NCI-H524 (cell line): ENCODE measurements around the gene ZFHX3.

ENCODE experiments used
- DNase-seq, 2 experiments: peaks; one replicate each; lab custom pipeline; 2025; lab: John Stamatoyannopoulos, UW

The ZFHX3 gene

DNA sequence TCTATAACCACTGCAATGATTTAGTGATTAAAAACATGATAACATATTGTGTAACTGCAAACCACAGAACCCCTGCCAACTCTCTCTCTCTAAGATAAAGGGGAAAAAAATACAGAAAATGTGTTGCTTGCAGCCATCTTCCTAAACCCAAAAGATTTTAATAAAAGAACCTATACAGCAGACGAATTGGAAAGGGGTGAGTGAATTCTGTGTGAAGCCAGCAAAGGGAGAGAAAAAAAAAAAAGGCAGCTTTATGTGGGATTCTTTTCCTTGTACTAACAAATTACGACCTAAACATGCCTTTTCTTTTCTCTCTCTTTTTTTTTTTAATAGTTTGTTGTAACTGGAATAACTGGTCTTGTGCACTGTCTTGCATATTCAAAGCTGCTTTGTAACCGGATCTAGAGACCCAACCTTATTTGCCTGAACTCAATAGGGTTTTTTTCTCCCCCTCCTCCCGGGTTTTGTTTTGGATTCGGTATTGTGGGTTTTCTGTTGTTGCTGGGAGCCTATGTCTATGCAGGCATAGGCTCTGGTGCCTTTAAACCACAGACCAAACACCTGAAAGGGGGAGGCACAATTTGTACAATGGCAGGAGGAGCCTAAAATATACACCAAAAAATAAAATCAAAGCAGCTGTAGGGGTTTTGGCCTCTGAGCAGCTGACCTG, 7.0 kb upstream of the ZFHX3 start:
- peak in 1 of 2 experiments; percentile 25 for DNase-seq

DNA sequence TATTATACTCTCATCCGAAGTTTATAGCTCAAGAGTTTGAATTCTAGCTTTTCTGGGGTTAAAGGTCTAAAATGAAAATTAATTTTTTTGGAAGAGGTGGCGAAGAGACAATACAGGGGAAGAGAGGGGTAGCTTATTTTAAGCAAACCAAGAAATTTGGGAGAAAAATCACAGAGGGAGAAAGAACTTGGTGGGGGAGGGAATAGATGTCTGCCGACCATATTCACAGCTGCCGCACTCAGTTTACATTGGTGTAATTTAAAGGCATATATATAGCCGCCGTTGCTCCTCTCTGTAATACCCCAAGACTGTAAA, 6.5 kb upstream of the ZFHX3 start:
- no peak for DNase-seq

DNA sequence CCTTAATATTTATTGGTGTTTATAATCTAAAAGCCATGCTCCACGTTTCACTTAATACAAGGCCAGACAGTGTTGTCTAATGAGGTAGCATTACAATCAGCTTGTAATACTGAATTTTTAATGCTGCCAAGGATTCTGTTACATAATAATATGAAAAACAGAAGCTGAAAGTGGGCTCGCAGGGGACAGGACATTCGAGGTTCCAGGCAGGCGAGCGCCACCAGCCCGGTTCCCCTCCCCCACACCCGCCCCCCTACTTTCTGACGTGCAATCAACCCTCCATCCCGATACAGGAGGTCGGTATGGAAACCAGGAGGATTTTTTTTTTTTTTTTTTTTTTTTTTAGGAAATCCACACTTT, 6.2 kb upstream of the ZFHX3 start:
- DNase-seq: no peak

DNA sequence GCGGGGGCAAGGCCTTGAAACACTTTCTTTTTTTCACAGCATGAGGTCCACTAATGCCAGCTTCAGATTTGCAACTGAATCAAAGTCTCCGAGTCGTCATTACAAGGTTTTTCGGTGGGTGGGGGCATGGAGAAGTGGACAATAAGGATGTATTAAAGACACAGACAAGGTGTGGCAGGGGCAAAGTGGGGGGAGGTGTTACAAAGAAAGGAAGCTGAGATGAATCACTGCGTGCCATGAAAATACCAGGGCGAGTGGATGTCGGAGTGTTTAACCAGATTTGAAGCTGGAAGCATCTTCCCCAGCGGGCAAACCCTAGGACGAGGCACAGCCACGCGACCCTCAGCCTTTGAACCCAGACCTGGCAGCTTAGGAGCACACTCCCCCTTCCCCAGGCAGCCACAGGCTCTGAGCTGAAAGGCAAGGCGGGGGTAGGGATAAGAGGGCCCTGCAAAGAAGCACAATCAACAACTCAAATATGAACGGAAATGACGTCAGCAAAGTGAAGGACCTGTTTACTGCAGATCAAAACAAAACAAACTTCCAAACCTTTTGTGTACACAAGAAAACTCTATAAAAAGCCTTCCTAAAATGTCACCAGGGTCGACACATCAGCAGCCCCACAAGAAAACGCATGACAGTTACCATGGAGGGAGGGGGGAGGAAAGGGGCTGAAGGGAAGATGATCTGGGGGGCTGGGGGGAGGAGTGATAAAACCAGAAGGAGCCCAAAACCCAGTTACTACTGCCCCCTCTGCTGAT, 5.6 kb upstream of the ZFHX3 start:
- peak in 1 of 2 experiments; percentile 54 for DNase-seq

DNA sequence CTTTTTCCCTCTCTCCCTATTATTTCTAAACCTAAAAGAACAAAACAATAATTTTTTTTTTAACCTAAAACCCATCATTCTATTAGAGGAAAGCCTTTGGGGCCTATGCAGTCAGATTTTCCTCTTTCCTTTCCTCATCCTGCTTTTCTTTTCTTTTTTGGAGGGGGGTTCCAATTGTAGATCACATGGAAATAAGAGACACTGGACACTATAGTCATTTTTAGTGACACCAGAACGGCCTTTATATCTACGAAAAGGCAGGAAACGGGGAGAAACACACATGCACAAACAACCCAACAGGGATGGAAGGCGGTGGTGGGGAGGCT, 5.1 kb upstream of the ZFHX3 start:
- no peak for DNase-seq

DNA sequence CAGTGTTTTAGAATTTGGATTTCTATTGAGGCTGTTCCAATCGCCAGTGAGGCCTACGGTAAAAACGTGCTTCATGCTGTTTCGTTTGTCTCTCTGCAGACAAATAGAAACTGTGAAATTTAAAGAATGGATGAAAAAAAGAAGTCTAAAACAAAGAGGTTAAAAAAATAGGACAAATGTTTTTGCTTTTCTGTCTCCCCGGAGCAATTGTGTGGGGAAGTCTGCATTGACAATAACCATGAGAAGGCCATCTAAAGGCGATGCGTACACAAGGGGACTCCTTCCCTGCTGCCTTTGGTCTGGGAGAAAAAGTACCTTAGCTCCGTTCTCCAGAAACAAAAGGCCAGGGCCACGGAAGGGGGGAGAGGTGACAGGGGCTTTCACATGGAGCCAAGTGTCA, 4.6 kb upstream of the ZFHX3 start:
- DNase-seq: no peak

DNA sequence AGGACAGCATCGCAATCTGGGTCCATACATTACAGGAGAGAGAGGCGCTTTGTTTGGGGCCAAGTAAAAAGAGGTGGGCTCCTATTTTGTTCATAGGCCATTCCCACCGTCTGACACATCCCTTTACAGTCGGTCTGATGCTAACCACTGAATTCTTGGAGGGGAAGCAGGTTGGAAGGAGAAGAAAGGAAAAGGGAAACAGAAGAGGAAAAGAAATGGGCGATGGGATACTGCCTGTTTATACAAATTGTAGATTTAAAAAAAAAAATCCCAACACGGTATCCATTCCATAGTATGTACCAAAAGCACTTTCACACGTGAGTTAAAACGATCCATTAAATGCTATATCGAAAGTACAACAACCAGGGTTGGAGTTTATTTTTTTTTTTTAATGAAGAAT, 4.0 kb upstream of the ZFHX3 start:
- DNase-seq: no peak

DNA sequence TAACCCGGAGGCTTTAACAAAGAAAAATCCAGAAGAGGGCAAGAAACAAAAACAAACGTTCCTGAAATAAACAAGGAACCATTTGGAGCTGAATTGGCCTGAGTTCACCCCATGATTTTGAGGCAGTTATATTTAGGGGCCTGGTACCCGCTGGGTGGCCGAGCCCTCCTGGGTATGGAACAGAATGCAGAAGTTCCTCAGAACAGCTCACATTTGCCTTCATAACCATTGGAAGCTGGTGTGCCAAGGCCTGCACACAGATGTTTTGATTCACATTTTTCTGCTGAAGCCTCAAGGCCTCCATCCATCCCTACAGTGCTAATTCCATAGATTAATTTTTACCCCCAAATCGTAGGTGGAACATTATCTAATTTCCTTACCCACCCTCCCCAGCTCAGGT, 3.3 kb upstream of the ZFHX3 start:
- no peak for DNase-seq

DNA sequence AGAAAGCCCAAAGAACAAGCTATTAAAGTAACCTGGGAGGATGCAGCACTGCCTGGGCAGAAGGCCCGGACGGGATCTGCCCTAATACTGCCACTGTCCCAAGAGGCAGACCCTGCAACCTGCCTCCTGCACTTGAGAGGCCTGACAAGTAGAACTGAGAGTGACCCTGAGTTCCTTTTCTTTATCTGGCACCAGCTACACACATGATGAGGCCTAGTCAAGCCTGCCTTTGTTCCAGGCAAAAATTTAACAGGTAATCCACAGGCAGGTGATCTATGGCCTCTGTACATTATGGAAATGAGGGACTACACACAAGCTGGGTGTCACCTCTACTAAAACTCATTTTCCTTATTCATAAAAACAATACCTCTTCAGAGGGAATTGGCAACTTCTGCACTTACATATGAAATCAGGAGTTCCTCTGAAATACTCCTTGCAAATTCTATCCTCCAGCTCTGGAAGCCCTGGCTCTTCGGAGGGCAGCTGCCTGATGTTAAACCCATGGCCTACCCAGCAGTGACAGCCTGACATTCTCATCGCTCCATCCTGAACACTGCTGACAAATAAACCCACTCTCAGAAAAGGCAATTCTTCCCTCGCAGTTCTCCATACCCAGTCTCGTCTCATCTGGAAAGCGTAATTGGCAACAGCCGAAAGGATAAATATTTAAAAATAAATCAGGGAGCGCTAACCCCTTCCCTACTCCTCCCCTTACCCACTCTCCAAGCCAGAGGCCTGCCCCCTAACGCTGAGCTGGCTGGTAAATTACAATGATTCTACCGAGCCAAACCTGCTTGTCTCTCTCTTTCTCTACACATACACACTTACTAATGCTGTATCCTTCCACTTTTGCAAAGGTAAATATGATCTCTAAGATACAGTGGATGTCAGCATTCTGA, 2.5 kb upstream of the ZFHX3 start:
- DNase-seq: peak in 1 of 2 experiments; percentile 41

DNA sequence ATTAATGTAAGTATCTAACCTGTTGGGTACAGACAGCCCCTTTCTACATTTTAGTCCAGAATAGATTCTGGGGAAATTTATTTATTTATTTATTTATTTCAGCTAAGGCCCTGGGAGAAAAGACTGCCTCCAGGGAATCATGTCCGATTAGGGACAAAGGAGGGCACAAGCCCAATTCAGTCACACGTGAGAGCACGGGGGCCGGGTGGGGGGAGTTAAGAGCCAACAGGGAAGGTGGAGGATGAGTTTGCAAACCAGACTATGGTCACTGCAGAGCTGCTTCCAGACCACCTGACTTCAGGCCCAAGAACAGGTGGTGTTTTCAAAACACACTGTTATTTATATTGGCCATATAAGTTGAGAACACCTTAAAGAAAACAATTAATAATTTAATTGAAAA, 1.6 kb upstream of the ZFHX3 start:
- DNase-seq: no peak

DNA sequence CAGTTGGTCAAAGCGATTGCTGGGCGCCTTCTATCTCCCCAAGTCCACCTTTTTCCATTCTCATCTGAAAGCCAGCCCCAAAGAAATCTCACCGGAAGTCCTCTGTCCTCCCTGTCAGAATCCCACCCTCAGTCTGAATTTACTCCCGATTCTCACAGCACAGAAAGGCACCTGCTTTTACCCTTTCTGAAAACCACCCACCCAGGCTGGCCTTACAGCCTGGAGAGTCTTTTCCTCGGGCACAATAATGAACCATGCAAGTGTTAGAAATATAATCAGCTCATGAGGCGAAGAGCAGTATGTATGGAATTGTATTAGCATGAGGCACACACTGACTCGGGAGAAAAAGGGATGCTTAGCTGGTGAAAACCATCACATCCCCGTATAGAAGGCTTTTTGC, 1.2 kb upstream of the ZFHX3 start:
- DNase-seq: no peak

DNA sequence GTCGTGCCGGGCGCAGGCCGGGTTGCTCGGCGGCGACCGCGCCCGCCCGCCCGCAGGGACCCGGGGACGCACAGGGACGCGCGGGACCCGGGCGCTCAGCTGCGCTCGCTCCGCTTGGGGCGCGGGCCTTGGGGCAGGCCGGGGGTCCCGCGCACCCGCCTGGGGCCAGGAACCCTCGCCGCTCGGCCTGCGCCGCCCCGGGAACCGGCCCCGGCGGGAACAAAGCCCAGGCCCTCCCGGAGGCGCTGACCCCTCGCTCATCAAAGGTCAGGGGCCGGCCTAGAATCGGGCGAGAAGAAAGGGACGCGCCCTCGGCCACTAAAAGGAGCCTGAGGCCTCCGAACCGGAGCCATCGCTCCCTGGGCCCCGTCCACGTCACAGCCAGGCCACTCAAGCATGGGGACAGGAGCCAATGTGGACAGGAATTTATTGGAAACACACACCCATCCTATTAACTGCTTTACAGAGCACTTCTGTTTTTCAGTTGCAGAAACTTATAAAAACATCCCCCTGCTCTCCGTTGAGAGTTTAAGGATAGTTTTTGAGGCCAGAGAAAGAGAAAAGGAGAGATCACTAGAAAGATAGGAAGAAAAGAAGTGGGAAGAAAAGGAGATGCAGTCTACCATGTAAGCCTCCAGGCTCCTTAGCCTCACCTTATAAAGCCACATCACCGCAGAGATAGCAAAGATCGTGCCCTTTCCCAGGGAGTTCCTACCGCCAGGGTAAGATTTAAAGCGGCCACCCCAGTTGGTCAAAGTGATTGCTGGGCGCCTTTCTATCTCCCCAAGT, 558 bp upstream of the ZFHX3 start:
- DNase-seq: no peak

DNA sequence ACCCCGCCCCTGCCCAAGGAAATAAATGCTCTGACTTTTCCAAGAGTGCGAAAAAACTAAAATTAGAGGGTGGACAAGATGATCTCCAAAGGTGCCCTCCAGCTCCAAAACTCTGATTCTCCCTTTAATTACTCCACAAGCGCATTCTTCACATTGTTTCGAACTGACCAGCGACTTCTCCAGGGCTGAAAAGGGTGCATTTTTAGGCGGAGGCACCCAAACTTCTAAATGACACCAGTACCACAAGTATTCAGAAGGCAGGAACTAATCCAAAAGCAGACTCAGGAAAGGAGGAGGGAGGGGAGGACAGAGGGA, 750 bp downstream of the ZFHX3 start:
- DNase-seq: no peak

DNA sequence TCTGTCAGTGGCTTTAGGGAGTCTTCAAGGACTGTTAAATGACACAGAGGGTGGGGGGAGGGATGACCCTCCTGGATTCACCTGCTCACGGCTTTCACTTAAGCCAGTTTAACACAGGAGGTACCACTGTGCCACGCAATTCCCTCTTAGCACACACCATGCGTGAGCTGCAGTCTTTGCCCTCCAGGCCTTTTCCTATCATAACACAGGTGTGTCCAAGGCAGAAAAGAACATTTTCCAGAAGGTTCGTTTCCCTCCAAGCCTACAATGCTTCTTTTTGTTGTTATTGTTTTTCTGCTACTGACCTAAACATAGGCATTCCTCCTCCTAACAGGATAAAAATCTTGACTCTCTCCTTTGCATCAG, 1.1 kb downstream of the ZFHX3 start:
- DNase-seq: peak; percentile 88 to 93

DNA sequence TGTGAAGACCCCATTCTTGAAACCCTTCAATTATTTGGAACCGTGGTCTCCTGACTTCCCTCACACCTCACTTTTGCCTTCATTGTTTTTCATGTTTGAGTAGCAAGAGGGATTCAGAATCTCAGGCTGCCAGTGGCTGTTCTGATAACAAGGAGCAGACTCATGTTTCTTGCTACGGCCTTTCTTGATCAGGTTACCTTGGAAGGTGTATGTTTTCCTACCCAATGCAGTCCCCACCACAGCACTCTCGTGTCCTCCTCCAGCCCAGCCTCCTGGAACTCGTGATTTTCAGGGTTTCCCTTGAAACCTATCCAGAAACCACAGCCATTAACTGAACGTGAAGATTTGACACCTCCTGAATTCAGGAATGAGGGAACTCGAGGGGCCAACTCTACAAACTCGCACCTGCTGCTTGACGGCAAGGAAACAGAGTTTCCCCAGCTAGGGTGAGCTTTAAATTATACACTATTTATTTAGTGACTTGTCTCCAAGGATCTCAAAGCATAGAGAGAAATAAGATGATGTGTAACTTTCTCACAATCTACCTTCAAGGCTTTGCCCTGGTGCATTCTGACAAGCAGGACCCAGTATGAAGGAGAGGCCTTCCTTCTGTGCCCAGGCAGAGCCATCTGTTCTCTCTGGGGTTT, 1.6 kb downstream of the ZFHX3 start:
- DNase-seq: peak; percentile 46 to 56

DNA sequence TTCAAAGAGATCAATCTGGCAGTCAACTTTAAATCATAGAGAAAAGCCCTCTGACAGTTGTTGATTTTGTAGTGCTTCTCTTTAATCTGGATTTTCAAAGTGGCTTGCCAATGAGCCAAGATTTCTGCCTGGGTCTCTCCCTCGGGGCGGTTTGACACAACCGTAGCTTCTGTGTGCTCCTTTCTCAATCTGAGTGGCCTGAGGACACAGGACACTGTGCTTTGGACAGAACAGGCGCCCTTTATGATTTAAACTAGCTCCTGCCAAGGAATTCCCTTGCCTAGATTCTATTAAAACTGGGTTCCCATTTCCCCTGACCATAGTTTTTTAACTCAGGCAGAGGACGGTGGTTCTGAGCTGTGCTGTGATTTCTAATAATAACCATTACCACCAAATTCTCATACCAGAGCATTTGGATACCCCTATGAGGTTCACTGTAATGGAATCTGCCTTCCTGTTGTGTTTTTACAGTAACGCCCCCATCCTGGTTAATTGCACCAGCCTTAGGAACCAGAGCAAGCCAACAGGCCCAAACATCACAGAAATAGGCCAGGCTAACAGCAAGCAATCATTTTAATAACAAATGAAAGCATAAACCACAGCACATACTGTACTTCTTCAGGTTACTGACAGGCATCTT, 4.0 kb downstream of the ZFHX3 start:
- DNase-seq: peak in 1 of 2 experiments; percentile 69

DNA sequence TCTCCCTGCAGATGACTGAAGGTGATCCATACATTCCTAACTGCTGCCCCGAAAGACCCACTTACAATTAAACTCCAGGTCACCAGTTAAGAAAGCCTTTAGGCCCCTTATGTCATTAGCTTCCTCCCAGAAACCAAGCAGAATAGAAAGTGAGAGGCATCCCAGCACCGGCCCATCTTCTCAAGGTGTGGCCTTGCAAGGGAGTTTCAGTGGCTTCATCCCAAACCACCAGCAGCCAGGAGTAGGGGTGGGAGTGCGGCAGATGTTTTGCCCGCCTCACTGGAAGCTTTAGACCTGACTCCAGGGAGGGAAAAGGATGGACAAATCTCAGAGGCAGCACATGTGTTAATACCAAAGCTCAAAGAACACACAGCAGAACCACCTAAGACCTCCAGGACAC, 5.1 kb downstream of the ZFHX3 start:
- DNase-seq: peak in 1 of 2 experiments; percentile 47

DNA sequence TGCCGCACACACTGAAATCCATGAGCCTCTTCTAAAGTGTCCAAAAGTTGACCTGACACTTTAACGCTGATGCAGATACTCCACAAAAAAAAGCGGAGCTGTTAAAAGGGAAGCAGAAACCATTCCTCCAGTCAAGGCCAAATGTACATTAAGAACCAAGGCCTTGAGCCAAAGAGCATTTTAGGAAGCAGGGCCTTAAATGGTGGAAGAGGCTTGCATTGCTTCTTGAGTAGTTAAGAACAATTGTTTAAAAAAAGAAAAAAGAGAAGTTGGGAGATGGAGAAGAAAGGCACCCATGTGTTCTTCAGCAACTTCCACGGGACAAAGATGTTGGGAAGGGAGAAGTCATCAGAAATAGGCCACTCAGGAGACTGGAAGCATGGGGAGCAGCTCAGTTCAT, 6.3 kb downstream of the ZFHX3 start:
- no peak for DNase-seq

DNA sequence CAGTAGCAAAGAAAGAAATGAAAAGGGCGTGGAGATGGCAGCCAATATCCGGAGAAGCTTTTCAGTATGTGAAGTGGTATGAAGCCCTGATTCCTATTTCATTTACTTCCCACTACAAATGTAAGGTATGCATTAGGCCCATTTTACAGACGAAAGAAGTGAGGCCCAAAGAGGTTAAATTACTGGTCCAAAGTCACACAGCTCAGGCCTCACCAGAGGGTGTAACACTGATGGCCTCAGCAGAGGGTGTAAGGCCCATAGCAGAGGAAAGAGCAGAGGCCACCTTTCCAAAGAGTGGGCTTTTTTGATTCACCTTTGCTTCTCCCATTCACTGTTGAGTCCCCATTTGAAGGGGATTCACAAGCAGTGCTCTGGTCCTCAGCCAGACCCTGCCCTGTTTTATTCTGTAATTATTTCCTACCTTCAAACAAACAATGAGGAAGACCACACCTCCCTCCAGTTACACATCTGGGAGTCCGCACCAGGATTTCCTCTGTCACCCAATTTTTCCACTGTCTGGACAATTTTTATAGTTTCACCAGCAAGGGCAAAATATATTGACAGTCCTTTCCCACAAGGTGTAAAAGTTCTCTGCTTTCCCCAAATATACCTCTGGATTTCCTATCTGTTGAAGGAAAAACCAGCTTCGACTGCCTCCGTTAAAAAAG, 7.1 kb downstream of the ZFHX3 start:
- no peak for DNase-seq

DNA sequence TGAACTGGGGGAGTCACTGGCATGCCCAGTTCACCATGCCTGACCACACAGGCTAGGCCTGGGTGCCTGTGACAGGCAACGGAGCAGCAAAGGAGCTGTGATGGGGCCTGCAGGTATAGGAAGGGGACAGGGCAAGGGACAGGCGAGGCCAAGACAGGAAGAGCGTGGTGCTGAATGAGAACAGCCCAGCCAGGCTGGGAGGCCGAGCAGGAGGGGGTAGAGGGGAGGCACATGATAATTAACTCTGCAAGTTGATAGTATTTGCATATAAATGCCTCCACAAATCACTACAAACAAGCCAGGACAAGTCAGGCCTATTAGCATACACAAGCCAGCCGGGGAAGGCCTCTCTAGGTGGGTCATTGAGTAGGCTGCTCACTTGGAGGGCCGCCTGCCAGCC, 7.8 kb downstream of the ZFHX3 start:
- DNase-seq: peak in 1 of 2 experiments; percentile 43
